WTC11 (cell line): ENCODE results near the gene EXPH5.

Experiments used
- CREM ChIP-seq: sonication (generic); formaldehyde crosslinking; IDR thresholded peaks from 2 replicates; pipeline ENCODE4 v1.8.1; 2022; ENCODE audit warnings: mild to moderate bottlenecking, missing genetic modification reagents, moderate library complexity
- ESRRA ChIP-seq: sonication (generic); formaldehyde crosslinking; IDR thresholded peaks from 2 replicates; pipeline ENCODE4 v1.8.1; 2022; ENCODE audit warnings: mild to moderate bottlenecking, missing genetic modification reagents, borderline replicate concordance
- NR2C2 ChIP-seq: sonication (generic); formaldehyde crosslinking; IDR thresholded peaks from 2 replicates; pipeline ENCODE4 v1.8.0; 2022; ENCODE audit warnings: mild to moderate bottlenecking, missing genetic modification reagents
- TEAD4 ChIP-seq: sonication (generic); formaldehyde crosslinking; IDR thresholded peaks from 2 replicates; pipeline ENCODE4 v1.8.0; 2022; ENCODE audit warnings: mild to moderate bottlenecking, missing genetic modification reagents
- TP53 ChIP-seq: sonication (generic); formaldehyde crosslinking; IDR thresholded peaks from 2 replicates; pipeline ENCODE4 v1.8.1; 2023; ENCODE audit warnings: mild to moderate bottlenecking, missing genetic modification reagents
- ZNF138 ChIP-seq: sonication (generic); formaldehyde crosslinking; conservative IDR thresholded peaks from 2 replicates; pipeline ENCODE4 v1.8.1; 2022; ENCODE audit warnings: mild to moderate bottlenecking, moderate library complexity, missing genetic modification reagents
- TF ChIP-seq, protein P1 (sequence below): sonication (generic); formaldehyde crosslinking; IDR thresholded peaks from 2 replicates; pipeline ENCODE4 v1.8.0; 2022; ENCODE audit warnings: mild to moderate bottlenecking, missing genetic modification reagents
- TF ChIP-seq, protein P2 (sequence below): fragments of 200-600 bp; IDR thresholded peaks from 2 replicates; pipeline ENCODE4 v1.8.0; 2022; ENCODE audit warnings: antibody characterized with exemption
- TF ChIP-seq, protein P3 (sequence below): sonication (generic); formaldehyde crosslinking; IDR thresholded peaks from 2 replicates; pipeline ENCODE4 v1.8.1; 2022; ENCODE audit warnings: mild to moderate bottlenecking, missing genetic modification reagents, moderate library complexity, borderline replicate concordance
- TF ChIP-seq, protein P4 (sequence below): sonication (generic); formaldehyde crosslinking; IDR thresholded peaks from 2 replicates; pipeline ENCODE4 v1.8.1; 2023; ENCODE audit warnings: mild to moderate bottlenecking, missing genetic modification reagents, moderate library complexity
- TF ChIP-seq, protein P5 (sequence below): sonication (generic); formaldehyde crosslinking; IDR thresholded peaks from 2 replicates; pipeline ENCODE4 v1.8.1; 2022; ENCODE audit warnings: missing genetic modification reagents, borderline replicate concordance

DNA sequence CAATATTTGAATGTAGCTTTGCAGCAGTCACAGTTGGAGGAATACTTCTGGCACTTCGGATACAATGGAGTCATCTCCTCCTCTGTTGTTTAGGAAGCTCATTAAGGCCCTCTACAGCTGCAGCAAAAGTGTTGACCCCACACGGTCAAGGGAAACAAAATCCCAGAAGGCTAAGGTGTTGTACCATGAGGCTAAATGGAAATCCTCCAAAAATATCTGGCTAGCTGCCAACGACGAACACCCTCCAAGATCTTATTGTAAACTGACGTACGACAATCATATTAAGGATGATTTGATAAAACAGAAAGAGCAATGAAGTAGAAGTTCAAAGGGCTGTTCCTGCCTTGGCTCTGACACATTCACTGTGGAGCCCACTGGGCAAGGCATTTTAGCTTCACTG lies 99.4 kb downstream of the EXPH5 start:
- TF ChIP-seq NR2C2 (CRISPR knock-in tag) = no peak
- TF ChIP-seq, protein P1, sequence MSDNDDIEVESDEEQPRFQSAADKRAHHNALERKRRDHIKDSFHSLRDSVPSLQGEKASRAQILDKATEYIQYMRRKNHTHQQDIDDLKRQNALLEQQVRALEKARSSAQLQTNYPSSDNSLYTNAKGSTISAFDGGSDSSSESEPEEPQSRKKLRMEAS = no peak
- TF ChIP-seq, protein P2, sequence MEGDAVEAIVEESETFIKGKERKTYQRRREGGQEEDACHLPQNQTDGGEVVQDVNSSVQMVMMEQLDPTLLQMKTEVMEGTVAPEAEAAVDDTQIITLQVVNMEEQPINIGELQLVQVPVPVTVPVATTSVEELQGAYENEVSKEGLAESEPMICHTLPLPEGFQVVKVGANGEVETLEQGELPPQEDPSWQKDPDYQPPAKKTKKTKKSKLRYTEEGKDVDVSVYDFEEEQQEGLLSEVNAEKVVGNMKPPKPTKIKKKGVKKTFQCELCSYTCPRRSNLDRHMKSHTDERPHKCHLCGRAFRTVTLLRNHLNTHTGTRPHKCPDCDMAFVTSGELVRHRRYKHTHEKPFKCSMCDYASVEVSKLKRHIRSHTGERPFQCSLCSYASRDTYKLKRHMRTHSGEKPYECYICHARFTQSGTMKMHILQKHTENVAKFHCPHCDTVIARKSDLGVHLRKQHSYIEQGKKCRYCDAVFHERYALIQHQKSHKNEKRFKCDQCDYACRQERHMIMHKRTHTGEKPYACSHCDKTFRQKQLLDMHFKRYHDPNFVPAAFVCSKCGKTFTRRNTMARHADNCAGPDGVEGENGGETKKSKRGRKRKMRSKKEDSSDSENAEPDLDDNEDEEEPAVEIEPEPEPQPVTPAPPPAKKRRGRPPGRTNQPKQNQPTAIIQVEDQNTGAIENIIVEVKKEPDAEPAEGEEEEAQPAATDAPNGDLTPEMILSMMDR = no peak
- no peak for TF ChIP-seq TEAD4
- no peak for TF ChIP-seq TP53 (CRISPR knock-in tag)
- TF ChIP-seq CREM (CRISPR knock-in tag) = no peak
- TF ChIP-seq, protein P3, sequence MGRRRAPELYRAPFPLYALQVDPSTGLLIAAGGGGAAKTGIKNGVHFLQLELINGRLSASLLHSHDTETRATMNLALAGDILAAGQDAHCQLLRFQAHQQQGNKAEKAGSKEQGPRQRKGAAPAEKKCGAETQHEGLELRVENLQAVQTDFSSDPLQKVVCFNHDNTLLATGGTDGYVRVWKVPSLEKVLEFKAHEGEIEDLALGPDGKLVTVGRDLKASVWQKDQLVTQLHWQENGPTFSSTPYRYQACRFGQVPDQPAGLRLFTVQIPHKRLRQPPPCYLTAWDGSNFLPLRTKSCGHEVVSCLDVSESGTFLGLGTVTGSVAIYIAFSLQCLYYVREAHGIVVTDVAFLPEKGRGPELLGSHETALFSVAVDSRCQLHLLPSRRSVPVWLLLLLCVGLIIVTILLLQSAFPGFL = no peak
- TF ChIP-seq, protein P4, sequence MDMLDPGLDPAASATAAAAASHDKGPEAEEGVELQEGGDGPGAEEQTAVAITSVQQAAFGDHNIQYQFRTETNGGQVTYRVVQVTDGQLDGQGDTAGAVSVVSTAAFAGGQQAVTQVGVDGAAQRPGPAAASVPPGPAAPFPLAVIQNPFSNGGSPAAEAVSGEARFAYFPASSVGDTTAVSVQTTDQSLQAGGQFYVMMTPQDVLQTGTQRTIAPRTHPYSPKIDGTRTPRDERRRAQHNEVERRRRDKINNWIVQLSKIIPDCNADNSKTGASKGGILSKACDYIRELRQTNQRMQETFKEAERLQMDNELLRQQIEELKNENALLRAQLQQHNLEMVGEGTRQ (CRISPR knock-in tag) = no peak
- TF ChIP-seq, protein P5, sequence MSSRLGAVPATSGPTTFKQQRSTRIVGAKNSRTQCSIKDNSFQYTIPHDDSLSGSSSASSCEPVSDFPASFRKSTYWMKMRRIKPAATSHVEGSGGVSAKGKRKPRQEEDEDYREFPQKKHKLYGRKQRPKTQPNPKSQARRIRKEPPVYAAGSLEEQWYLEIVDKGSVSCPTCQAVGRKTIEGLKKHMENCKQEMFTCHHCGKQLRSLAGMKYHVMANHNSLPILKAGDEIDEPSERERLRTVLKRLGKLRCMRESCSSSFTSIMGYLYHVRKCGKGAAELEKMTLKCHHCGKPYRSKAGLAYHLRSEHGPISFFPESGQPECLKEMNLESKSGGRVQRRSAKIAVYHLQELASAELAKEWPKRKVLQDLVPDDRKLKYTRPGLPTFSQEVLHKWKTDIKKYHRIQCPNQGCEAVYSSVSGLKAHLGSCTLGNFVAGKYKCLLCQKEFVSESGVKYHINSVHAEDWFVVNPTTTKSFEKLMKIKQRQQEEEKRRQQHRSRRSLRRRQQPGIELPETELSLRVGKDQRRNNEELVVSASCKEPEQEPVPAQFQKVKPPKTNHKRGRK = no peak
- TF ChIP-seq ESRRA (CRISPR knock-in tag) = no peak
- TF ChIP-seq ZNF138 (CRISPR knock-in tag) = no peak
